Thoracic aorta (tissue), 2 donors: Measurements from ENCODE around the gene MAPK8. TPM values are rescaled to one million over a fixed set of nuclear protein-coding genes. Genes with fewer than 3 reads are reported as not detected.

Experiments used
- ATAC-seq: fragments of 150-250 bp; one replicate; pipeline ENCODE4 v1.8.0; 2017; ENCODE audit warnings: low read depth; ENCODE audit not compliant: insufficient number of reproducible peaks, low FRiP score
- DNase-seq: peaks from one replicate; pipeline ENCODE4 v3.0.0-alpha.2; 2020; ENCODE audit warnings: low spot score
- H3K27ac ChIP-seq, 2 donors: fragments of 200-600 bp; sonication (generic); 1 replicate in 1 of 2; 2 replicates in 1 of 2; pipeline ENCODE4 v1.5.1; 2016; ENCODE audit warnings: mild to moderate bottlenecking in 2 of 2, moderate library complexity in 2 of 2
- H3K27me3 ChIP-seq: fragments of 200-600 bp; sonication (generic); replicated peaks from 2 replicates; pipeline ENCODE4 v1.6.0; 2016; ENCODE audit warnings: mild to moderate bottlenecking; ENCODE audit not compliant: insufficient read depth
- H3K36me3 ChIP-seq: fragments of 200-600 bp; sonication (generic); one replicate; pipeline ENCODE4 v1.5.1; 2016
- H3K4me1 ChIP-seq, 2 donors: fragments of 200-600 bp; sonication (generic); 1 replicate in 1 of 2; 2 replicates in 1 of 2; pipeline versions ENCODE4 v1.5.1 to v1.6.0; 2016; ENCODE audit warnings: low read depth in 2 of 2, mild to moderate bottlenecking in 1 of 2; ENCODE audit not compliant: control insufficient read depth in 1 of 2
- H3K4me3 ChIP-seq: fragments of 200-600 bp; sonication (generic); 2 replicates; pipeline ENCODE4 v1.5.1; 2016; ENCODE audit warnings: mild to moderate bottlenecking
- H3K9me3 ChIP-seq: fragments of 200-600 bp; sonication (generic); 2 replicates; pipeline ENCODE4 v1.5.1; 2016
- total RNA-seq, 2 donors: library from RNA; depleted of rRNA; stranded (reverse); fragments of >200 nt; gene quantifications; one replicate each; pipeline versions ENCODE4 v1.1.0 to v1.2.3, GENCODE V29; 2016
- TF ChIP-seq, protein P1 (sequence below): fragments of 200-600 bp; sonication (generic); IDR thresholded peaks from one replicate; pipeline ENCODE4 v1.5.1; 2019; ENCODE audit warnings: antibody characterized with exemption

Gene MAPK8
- total RNA-seq, 2 donors from 2014 or later: 19.5 to 57.4 TPM

DNA sequence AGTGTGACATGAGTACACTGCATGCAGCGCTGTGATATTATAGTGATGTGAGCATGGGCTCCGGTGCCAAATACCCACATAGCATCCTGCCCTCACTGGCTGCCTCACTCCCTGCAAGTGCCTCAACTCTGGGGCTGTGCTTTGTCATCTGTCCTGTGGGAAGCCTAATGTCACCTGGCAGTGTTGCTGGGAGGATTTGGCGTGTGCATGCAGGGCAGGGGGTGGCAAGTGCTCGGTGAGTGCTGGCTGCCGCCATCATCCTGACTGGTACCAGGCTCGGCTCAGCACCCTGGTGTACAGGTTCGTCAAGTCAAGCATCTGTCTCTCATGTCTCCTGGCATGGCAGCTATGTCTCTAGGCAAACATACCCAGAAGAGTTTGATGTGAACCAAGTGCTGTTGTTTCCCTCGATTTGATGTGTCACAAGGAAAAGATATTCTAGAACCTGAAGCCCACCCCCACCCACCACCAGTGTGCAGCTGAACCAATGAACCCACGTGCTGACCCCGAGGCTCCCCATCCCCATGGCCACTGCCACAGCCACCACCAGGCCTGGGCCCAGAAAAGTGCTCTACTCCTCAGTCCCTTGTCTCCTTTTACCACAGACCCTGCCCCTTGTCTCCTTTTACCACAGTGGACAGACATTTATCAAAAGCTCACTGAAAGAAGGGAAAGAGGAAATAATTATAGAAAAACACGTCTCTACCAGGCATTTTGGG lies 135.8 kb downstream of the MAPK8 start:
- Histone ChIP-seq H3K27ac (no peak overlapping the region), H3K4me1 (no peaks in the 10 kb centered on the region), H3K27me3 (no peaks in the 10 kb centered on the region), H3K9me3 (no peaks in the 10 kb centered on the region), H3K36me3 (no peaks in the 10 kb centered on the region), H3K4me3 (no peak overlapping the region)
- no peak for DNase-seq
- no peak for ATAC-seq
- TF ChIP-seq, protein P1, sequence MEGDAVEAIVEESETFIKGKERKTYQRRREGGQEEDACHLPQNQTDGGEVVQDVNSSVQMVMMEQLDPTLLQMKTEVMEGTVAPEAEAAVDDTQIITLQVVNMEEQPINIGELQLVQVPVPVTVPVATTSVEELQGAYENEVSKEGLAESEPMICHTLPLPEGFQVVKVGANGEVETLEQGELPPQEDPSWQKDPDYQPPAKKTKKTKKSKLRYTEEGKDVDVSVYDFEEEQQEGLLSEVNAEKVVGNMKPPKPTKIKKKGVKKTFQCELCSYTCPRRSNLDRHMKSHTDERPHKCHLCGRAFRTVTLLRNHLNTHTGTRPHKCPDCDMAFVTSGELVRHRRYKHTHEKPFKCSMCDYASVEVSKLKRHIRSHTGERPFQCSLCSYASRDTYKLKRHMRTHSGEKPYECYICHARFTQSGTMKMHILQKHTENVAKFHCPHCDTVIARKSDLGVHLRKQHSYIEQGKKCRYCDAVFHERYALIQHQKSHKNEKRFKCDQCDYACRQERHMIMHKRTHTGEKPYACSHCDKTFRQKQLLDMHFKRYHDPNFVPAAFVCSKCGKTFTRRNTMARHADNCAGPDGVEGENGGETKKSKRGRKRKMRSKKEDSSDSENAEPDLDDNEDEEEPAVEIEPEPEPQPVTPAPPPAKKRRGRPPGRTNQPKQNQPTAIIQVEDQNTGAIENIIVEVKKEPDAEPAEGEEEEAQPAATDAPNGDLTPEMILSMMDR: no peak

DNA sequence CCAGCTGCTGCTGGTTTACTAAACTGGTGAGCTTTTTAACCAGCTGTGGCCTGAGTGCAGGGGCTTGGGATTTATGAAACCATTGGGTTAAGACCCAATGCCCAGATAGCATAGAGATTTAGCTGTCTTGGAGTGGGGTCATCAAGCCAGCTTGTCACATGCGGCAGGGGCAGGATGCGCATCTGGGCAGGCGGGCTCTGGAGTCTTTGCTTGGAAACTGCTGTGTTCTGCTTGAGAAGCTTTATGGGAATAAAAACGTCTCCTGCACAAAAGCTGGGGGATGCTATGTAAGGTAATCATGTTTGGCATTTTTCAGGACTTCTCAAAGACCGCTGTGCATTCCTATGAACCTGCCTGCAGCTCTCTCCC lies 136.3 kb downstream of the MAPK8 start:
- Histone ChIP-seq H3K27me3 (no peaks in the 10 kb centered on the region), H3K4me1 (no peaks in the 10 kb centered on the region)

DNA sequence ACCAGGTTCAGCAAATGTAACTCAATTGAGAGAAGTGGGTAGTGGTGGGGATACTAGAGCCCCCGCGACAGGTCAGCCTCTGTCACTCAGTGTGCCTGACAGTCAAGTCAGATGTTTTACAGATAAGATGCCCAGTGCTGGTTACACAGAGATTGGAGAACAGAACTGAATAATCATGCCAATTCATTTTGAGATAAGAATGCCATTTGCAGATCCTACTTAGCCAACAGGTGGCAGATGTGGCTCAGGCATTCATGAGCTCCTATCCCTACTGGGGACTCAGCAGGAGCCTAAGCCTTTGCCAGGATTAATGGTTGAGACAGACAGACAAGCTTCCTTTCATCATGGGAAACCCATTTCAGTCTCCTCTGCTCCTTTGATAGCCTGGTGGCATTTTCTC lies 137.8 kb downstream of the MAPK8 start:
- TF ChIP-seq, protein P1: no peak
- H3K27me3 ChIP-seq: no peaks in the 10 kb centered on the region
- no peak overlapping the region for H3K27ac ChIP-seq
- DNase-seq: no peak
- H3K9me3 ChIP-seq: no peaks in the 10 kb centered on the region
- H3K4me1 ChIP-seq: no peaks in the 10 kb centered on the region
- no peak for ATAC-seq
- H3K36me3 ChIP-seq: no peaks in the 10 kb centered on the region
- no peak overlapping the region for H3K4me3 ChIP-seq

More for the DNA sequence above, 136.3 kb downstream of the MAPK8 start:
- TF ChIP-seq, protein P1: no peak
- H3K36me3 ChIP-seq: no peaks in the 10 kb centered on the region
- ATAC-seq (no peak), DNase-seq (no peak)
- H3K4me3 ChIP-seq: no peak overlapping the region
- H3K9me3 ChIP-seq: no peaks in the 10 kb centered on the region
- H3K27ac ChIP-seq: no peak overlapping the region

DNA sequence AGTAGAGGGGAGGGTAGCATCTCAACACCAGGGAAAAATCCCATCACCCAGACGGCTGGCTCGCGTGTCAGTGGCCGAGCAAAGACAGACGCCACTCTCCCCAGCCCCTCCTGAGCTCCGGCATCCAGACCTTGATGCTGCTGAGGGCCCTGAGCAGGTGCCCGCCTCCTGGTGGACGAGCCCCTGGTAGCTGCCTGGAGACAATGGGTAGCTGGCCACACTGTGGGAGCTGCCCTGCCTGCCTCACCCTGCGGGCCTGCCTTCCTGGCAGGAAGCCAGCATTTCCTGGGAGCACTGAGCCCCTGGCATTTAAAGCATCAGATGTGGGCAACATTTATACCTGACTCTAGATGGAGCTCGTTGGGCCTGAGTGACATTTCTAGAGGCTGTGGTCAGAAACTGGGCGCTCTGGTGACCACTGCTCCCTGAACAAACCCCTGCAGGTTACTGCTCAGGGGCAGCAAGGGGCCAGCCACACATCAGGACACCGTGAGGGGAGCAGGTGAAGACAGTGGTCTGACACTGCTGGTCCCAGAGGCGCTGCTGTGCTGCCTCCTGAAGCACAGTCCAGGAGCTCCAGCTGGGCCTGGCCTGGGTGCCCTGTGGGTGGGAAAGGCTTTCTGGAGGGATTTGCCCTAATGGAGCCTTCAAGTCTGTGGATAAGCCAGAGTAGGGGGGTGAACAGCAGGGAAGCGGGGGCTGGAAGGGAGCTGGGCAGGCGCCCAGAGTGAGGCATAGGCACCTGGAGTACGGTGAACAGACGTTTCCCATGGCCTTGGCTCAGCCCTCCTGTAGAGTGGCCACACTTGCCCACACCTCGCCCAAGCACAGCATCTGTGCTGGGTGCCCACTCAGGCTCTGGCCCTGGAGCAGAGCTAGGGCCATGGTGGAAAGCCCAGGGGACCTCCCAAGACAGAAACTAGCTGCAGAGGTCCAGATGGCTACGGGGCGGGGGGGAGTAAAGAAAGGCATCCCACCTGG lies 138.7 kb downstream of the MAPK8 start:
- TF ChIP-seq, protein P1: no peak

DNA sequence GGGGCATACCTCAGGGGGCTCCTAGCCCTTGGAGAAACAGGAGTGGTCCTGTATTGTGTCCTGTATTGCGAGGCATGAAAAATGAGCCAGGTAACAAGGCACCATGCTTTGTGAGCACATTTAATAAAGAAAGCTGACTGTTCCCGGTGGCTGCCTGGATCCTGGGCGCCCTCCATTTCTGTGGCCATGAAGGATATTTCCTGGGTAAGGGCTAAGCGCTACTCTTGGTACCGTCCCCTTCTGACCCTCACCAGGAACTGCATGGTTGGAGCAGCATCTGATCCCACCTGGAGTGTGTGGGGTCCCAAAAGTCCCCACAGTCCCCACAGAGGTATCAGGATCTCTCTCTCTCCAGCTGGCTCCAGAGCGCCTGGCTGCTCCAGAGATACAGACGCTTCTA lies 139.5 kb downstream of the MAPK8 start:
- ATAC-seq (no peak), DNase-seq (no peak)
- no peaks in the 10 kb centered on the region for H3K27me3 ChIP-seq
- peaks cover 0 to 11% of the 10 kb centered on the region in 2 donors for H3K4me1 ChIP-seq
- TF ChIP-seq, protein P1: no peak
- no peaks in the 10 kb centered on the region for H3K9me3 ChIP-seq
- no peak overlapping the region for H3K27ac ChIP-seq
- no peak overlapping the region for H3K4me3 ChIP-seq
- H3K36me3 ChIP-seq: no peaks in the 10 kb centered on the region

More for the DNA sequence above, 138.7 kb downstream of the MAPK8 start:
- Histone ChIP-seq H3K27ac (no peak overlapping the region), H3K9me3 (no peaks in the 10 kb centered on the region), H3K27me3 (no peaks in the 10 kb centered on the region), H3K4me3 (no peak overlapping the region), H3K4me1 (peaks cover 0 to 7% of the 10 kb centered on the region in 2 donors), H3K36me3 (no peaks in the 10 kb centered on the region)
- no peak for DNase-seq
- no peak for ATAC-seq
